Left ventricle myocardium inferior (tissue), 1 donor: ENCODE measurements around the gene ELMO1. TPM values are rescaled to one million over a fixed set of nuclear protein-coding genes. Genes with fewer than 3 reads are reported as not detected.
A peak's percentile ranks its signal among the peaks of the same experiment; 100 is the strongest.

Experiments used
- DNase-seq: peaks from one replicate; pipeline ENCODE4 v3.0.0-alpha.2; 2020
- H3K27ac ChIP-seq: fragments of 200-600 bp; replicated peaks from 2 replicates; pipeline ENCODE4 v1.8.0; 2021
- H3K27me3 ChIP-seq: fragments of 200-600 bp; 2 replicates; pipeline ENCODE4 v1.8.0; 2021; ENCODE audit warnings: low read depth
- H3K36me3 ChIP-seq: fragments of 200-600 bp; 2 replicates; pipeline ENCODE4 v1.8.0; 2021
- H3K4me1 ChIP-seq: fragments of 200-600 bp; 2 replicates; pipeline ENCODE4 v1.8.0; 2021
- H3K4me3 ChIP-seq: fragments of 200-600 bp; 2 replicates; pipeline ENCODE4 v1.8.0; 2021; ENCODE audit warnings: mild to moderate bottlenecking, moderate library complexity
- H3K9me3 ChIP-seq: fragments of 200-600 bp; replicated peaks from 2 replicates; pipeline ENCODE4 v1.8.0; 2021
- CTCF ChIP-seq: fragments of 200-600 bp; IDR thresholded peaks from 2 replicates; pipeline ENCODE4 v1.8.0; 2021; ENCODE audit warnings: antibody characterized with exemption, mild to moderate bottlenecking, borderline replicate concordance
- intact Hi-C: fragments of 100-400 bp; cut with micrococcal nuclease; formaldehyde crosslinking; loops from one replicate; pipeline ENCODE4 v1.11.0; 2022
- total RNA-seq: library from RNA; stranded (reverse); fragmentation: NEBNext Ultra II Directional; extraction: Animal tissue kit (Norgen Biotek cat#: 25700); gene quantifications from one replicate; pipeline ENCODE4 v1.2.1, GENCODE V29; 2021
- donor health status: DM: no; HTN: yes; CAD: no; lungs with severe emphysema.

ELMO1 gene
- total RNA-seq, 1 donor from 2014 or later = 10.0 TPM

GRCh38 chr7:36949711-36950600 lies 498.7 kb downstream of the ELMO1 start:
- Histone ChIP-seq H3K27ac (no peak overlapping the region), H3K27me3 (no peaks in the 10 kb centered on the region), H3K4me1 (peaks cover 30% of the 10 kb centered on the region), H3K36me3 (no peaks in the 10 kb centered on the region), H3K4me3 (no peak overlapping the region), H3K9me3 (no peaks in the 10 kb centered on the region)
- TF ChIP-seq CTCF = no peak
- DNase-seq = no peak
- intact Hi-C loops = no loop called here

GRCh38 chr7:36946401-36946739 lies 502.3 kb downstream of the ELMO1 start:
- Histone ChIP-seq H3K4me3 (no peak overlapping the region), H3K4me1 (peaks cover 33% of the 10 kb centered on the region), H3K27me3 (no peaks in the 10 kb centered on the region), H3K36me3 (no peaks in the 10 kb centered on the region), H3K9me3 (peaks cover 18% of the 10 kb centered on the region), H3K27ac (no peak overlapping the region)
- intact Hi-C loops = no loop called here
- TF ChIP-seq CTCF = no peak
- no peak for DNase-seq

- intact Hi-C loops = no loop called here
- no peak for DNase-seq
- Histone ChIP-seq H3K4me1 (peaks cover 32% of the 10 kb centered on the region), H3K9me3 (peaks cover 24% of the 10 kb centered on the region), H3K36me3 (peaks cover under 1% of the 10 kb centered on the region), H3K27me3 (no peaks in the 10 kb centered on the region), H3K27ac (peak overlapping the region; percentile 57), H3K4me3 (peak overlapping the region; percentile 26)
- TF ChIP-seq CTCF = no peak
Observed at GRCh38 chr7:36945612-36946400, 502.9 kb downstream of the ELMO1 start.

GRCh38 chr7:36944838-36945237 lies 503.8 kb downstream of the ELMO1 start:
- DNase-seq = no peak
- Histone ChIP-seq H3K27ac (no peak overlapping the region), H3K4me3 (no peak overlapping the region), H3K9me3 (peaks cover 33% of the 10 kb centered on the region), H3K36me3 (peaks cover 10% of the 10 kb centered on the region), H3K4me1 (peaks cover 22% of the 10 kb centered on the region), H3K27me3 (no peaks in the 10 kb centered on the region)
- intact Hi-C loops = no loop called here
- no peak for TF ChIP-seq CTCF

- DNase-seq = no peak
- H3K4me1 ChIP-seq = peaks cover 18% of the 10 kb centered on the region
Observed at GRCh38 chr7:36943591-36944435, 504.9 kb downstream of the ELMO1 start.

More at GRCh38 chr7:36943591-36944435, 504.9 kb downstream of the ELMO1 start:
- no peaks in the 10 kb centered on the region for H3K27me3 ChIP-seq
- peaks cover 18% of the 10 kb centered on the region for H3K36me3 ChIP-seq
- TF ChIP-seq CTCF = no peak
- H3K4me3 ChIP-seq = no peak overlapping the region
- H3K9me3 ChIP-seq = peaks cover 44% of the 10 kb centered on the region
- H3K27ac ChIP-seq = no peak overlapping the region
- intact Hi-C loops = no loop called here
